ENCODE measurements around the gene ABCC2. TPM values are rescaled to one million over a fixed set of nuclear protein-coding genes. Genes with fewer than 3 reads are reported as not detected.

ABCC2 gene
- polyA plus RNA-seq, 1 donor from 2014 or later, result 2.0 TPM

- Histone ChIP-seq H3K4me3 (ENCODE audit: low read length) (no peak overlapping the region), H3K9me3 (ENCODE audit: low read length) (no peaks in the 10 kb centered on the region), H3K9ac (ENCODE audit: low read length) (no peak overlapping the region), H4K20me1 (ENCODE audit: insufficient read depth) (no peaks in the 10 kb centered on the region), H2AFZ (ENCODE audit: low read depth, low read length) (no peak overlapping the region), H3K79me2 (replicated peaks; ENCODE audit: insufficient read depth, low read length) (no peaks in the 10 kb centered on the region), H3K36me3 (ENCODE audit: insufficient read depth, low read length) (no peaks in the 10 kb centered on the region), H3K27me3 (ENCODE audit: insufficient read depth, low read depth, low read length) (no peaks in the 10 kb centered on the region), H3K9me2 (ENCODE audit: insufficient read depth, low read length) (no peaks in the 10 kb centered on the region), H3K4me2 (ENCODE audit: low read length) (no peak overlapping the region), H3F3A (ENCODE audit: insufficient read depth, low read length, poor library complexity, severe bottlenecking) (no peaks in the 10 kb centered on the region), H3K27ac (ENCODE audit: low read length) (no peak overlapping the region)
- TF ChIP-seq MXI1 (conservative IDR thresholded peaks at IDR 0.05; ENCODE audit: poor library complexity, severe bottlenecking) (no peak), POLR2AphosphoS5 (IDR thresholded peaks at IDR 0.05) (no peak), EZH2 (IDR thresholded peaks at IDR 0.05; ENCODE audit: borderline replicate concordance, insufficient read depth, low read length, poor library complexity, severe bottlenecking) (no peak), SMC3 (conservative IDR thresholded peaks at IDR 0.05; ENCODE audit: poor library complexity) (no peak), RAD21 (conservative IDR thresholded peaks at IDR 0.05) (no peak), EP300 (conservative IDR thresholded peaks at IDR 0.05; ENCODE audit: poor library complexity, severe bottlenecking) (no peak), REST (IDR thresholded peaks at IDR 0.05; ENCODE audit: borderline replicate concordance) (no peak), TAF1 (IDR thresholded peaks at IDR 0.05; ENCODE audit: low read depth) (no peak), CTCF (IDR thresholded peaks at IDR 0.05; ENCODE audit: poor library complexity, severe bottlenecking) (no peak)
These were observed 33.5 kb upstream of the ABCC2 start for GRCh38 chr10:99748823-99749451.

GRCh38 chr10:99750641-99751040 lies 31.8 kb upstream of the ABCC2 start:
- no peaks in the 10 kb centered on the region for H3K36me3 ChIP-seq (ENCODE audit: insufficient read depth, low read length)

More at GRCh38 chr10:99750641-99751040, 31.8 kb upstream of the ABCC2 start:
- no peaks in the 10 kb centered on the region for H3K27me3 ChIP-seq (ENCODE audit: insufficient read depth, low read depth, low read length)
- no peaks in the 10 kb centered on the region for H4K20me1 ChIP-seq (ENCODE audit: insufficient read depth)
- H3K79me2 ChIP-seq (replicated peaks; ENCODE audit: insufficient read depth, low read length), result no peaks in the 10 kb centered on the region
- no peaks in the 10 kb centered on the region for H3F3A ChIP-seq (ENCODE audit: insufficient read depth, low read length, poor library complexity, severe bottlenecking)
- H3K9ac ChIP-seq (ENCODE audit: low read length), result no peak overlapping the region
- no peaks in the 10 kb centered on the region for H3K9me3 ChIP-seq (ENCODE audit: low read length)
- no peaks in the 10 kb centered on the region for H3K9me2 ChIP-seq (ENCODE audit: insufficient read depth, low read length)
- no peak overlapping the region for H2AFZ ChIP-seq (ENCODE audit: low read depth, low read length)
- no peak overlapping the region for H3K4me2 ChIP-seq (ENCODE audit: low read length)
- TF ChIP-seq EP300 (conservative IDR thresholded peaks at IDR 0.05; ENCODE audit: poor library complexity, severe bottlenecking) (no peak), SMC3 (conservative IDR thresholded peaks at IDR 0.05; ENCODE audit: poor library complexity) (no peak), RAD21 (conservative IDR thresholded peaks at IDR 0.05) (no peak), REST (IDR thresholded peaks at IDR 0.05; ENCODE audit: borderline replicate concordance) (no peak), POLR2AphosphoS5 (IDR thresholded peaks at IDR 0.05) (no peak), EZH2 (IDR thresholded peaks at IDR 0.05; ENCODE audit: borderline replicate concordance, insufficient read depth, low read length, poor library complexity, severe bottlenecking) (no peak), TAF1 (IDR thresholded peaks at IDR 0.05; ENCODE audit: low read depth) (no peak)
- H3K27ac ChIP-seq (ENCODE audit: low read length), result no peak overlapping the region
- no peak overlapping the region for H3K4me3 ChIP-seq (ENCODE audit: low read length)
